DMS 273 (cell line): ENCODE data around the gene HIPK4.

Experiments
- DNase-seq: peaks from one replicate; lab custom pipeline; 2025; ENCODE audit not compliant: unreplicated experiment; lab: John Stamatoyannopoulos, UW

Gene HIPK4

GRCh38 chr19:40367577-40368434 lies 22.2 kb downstream of the HIPK4 start:
- DNase-seq: peak; percentile 26

- no peak for DNase-seq
Observed at GRCh38 chr19:40366697-40367561, 23.1 kb downstream of the HIPK4 start.

- DNase-seq: no peak
Observed at GRCh38 chr19:40365613-40366401, 24.2 kb downstream of the HIPK4 start.

- DNase-seq: no peak
Observed at GRCh38 chr19:40365010-40365409, 25.0 kb downstream of the HIPK4 start.

- DNase-seq: no peak
Observed at GRCh38 chr19:40363069-40363468, 26.9 kb downstream of the HIPK4 start.

GRCh38 chr19:40362160-40362559 lies 27.8 kb downstream of the HIPK4 start:
- no peak for DNase-seq

- no peak for DNase-seq
Observed at GRCh38 chr19:40360708-40361241, 29.2 kb downstream of the HIPK4 start.

GRCh38 chr19:40360020-40360707 lies 29.8 kb downstream of the HIPK4 start:
- no peak for DNase-seq

GRCh38 chr19:40358773-40359172 lies 31.2 kb downstream of the HIPK4 start:
- no peak for DNase-seq

GRCh38 chr19:40357640-40358039 lies 32.3 kb downstream of the HIPK4 start:
- no peak for DNase-seq

GRCh38 chr19:40356681-40357595 lies 33.0 kb downstream of the HIPK4 start:
- no peak for DNase-seq

- no peak for DNase-seq
Observed at GRCh38 chr19:40355975-40356680, 33.9 kb downstream of the HIPK4 start.

- peak; percentile 75 for DNase-seq
Observed at GRCh38 chr19:40348961-40349507, 40.9 kb downstream of the HIPK4 start.

- DNase-seq: peak; percentile 100
Observed at GRCh38 chr19:40348125-40348913, 41.7 kb downstream of the HIPK4 start, which contains the start of the genes C19orf47 and PLD3. TSS of gene C19orf47 (minus strand) at chr19:40348397. CDS start at chr19:40341857, 6,540 bp downstream. TSS of gene PLD3 (plus strand) at chr19:40348695. CDS start at chr19:40366484, 17,789 bp downstream.

GRCh38 chr19:40344422-40344821 lies 45.6 kb downstream of the HIPK4 start:
- no peak for DNase-seq

GRCh38 chr19:40342644-40343311 lies 47.2 kb downstream of the HIPK4 start:
- DNase-seq: no peak
